IgD-negative memory B cell (primary cell): Measurements from ENCODE around the gene DUS3L. TPM values are rescaled to one million over a fixed set of nuclear protein-coding genes. Genes with fewer than 3 reads are reported as not detected.
A peak's percentile ranks its signal among the peaks of the same experiment; 100 is the strongest.
"Not testable (repeated sequence)": the region's sequence is repeated elsewhere in the genome, so short reads cannot be mapped to it uniquely, and the experiment has no call there.

Experiments
- H3K27ac Mint-ChIP-seq, 3 donors: one replicate each; pipeline ENCODE4 v1.8.0; 2020 to 2022; ENCODE audit warnings: mild to moderate bottlenecking in 3 of 3, mixed read lengths in 3 of 3, moderate library complexity in 1 of 3
- H3K27me3 Mint-ChIP-seq: one replicate; pipeline ENCODE4 v1.8.0; 2021; ENCODE audit warnings: mixed read lengths
- H3K36me3 Mint-ChIP-seq: one replicate; pipeline ENCODE4 v1.8.0; 2020; ENCODE audit warnings: mild to moderate bottlenecking, mixed read lengths
- H3K4me1 Mint-ChIP-seq, 3 donors: one replicate each; pipeline ENCODE4 v1.8.0; 2020 to 2022; ENCODE audit warnings: mixed read lengths in 3 of 3, mild to moderate bottlenecking in 1 of 3
- H3K4me3 Mint-ChIP-seq, 4 donors: one replicate each; pipeline ENCODE4 v1.8.0; 2020 to 2022; ENCODE audit warnings: mild to moderate bottlenecking in 4 of 4, mixed read lengths in 4 of 4, moderate library complexity in 3 of 4
- H3K9me3 Mint-ChIP-seq, 3 donors: one replicate each; pipeline ENCODE4 v1.8.0; 2020 to 2021; ENCODE audit warnings: mixed read lengths in 3 of 3, mild to moderate bottlenecking in 1 of 3
- polyA plus RNA-seq: library from polyadenylated mRNA; unstranded; fragments of 300-500 nt; fragmentation: Illumina TruSeq; gene quantifications from one replicate; pipeline ENCODE4 v1.2.3, GENCODE V29; 2021

DUS3L gene
- polyA plus RNA-seq, 1 donor from 2014 or later: 35.2 TPM

- H3K4me3 Mint-ChIP-seq: no peak overlapping the region
- peaks cover 0 to 4% (median 3%) of the 10 kb centered on the region in 3 donors for H3K9me3 Mint-ChIP-seq
- peak overlapping the region in 1 of 3 donors; percentile 61 for H3K27ac Mint-ChIP-seq
- H3K4me1 Mint-ChIP-seq: peaks cover 5 to 11% (median 11%) of the 10 kb centered on the region in 3 donors
- peaks cover 3% of the 10 kb centered on the region for H3K27me3 Mint-ChIP-seq
- H3K36me3 Mint-ChIP-seq: peaks cover 9% of the 10 kb centered on the region
Measured at GRCh38 chr19:5793188-5793587, 2.2 kb upstream of the DUS3L start.

GRCh38 chr19:5792224-5792623 lies 1.3 kb upstream of the DUS3L start:
- Mint-ChIP-seq H3K27me3 (peaks cover 3% of the 10 kb centered on the region), H3K4me1 (peaks cover 5 to 11% (median 11%) of the 10 kb centered on the region in 3 donors), H3K9me3 (peaks cover 0 to 4% (median 3%) of the 10 kb centered on the region in 3 donors), H3K4me3 (no peak overlapping the region), H3K36me3 (peaks cover 9% of the 10 kb centered on the region), H3K27ac (peak overlapping the region in 1 of 3 donors; percentile 14)

GRCh38 chr19:5789886-5790558 lies 941 bp downstream of the DUS3L start:
- peak overlapping the region; percentile 92 to 100 (median 99) for H3K27ac Mint-ChIP-seq
- H3K4me1 Mint-ChIP-seq: peaks cover 5 to 11% (median 11%) of the 10 kb centered on the region in 3 donors
- peak overlapping the region; percentile 89 to 100 (median 100) for H3K4me3 Mint-ChIP-seq
- H3K27me3 Mint-ChIP-seq: peaks cover 3% of the 10 kb centered on the region
- peaks cover 0 to 4% (median 3%) of the 10 kb centered on the region in 3 donors for H3K9me3 Mint-ChIP-seq
- H3K36me3 Mint-ChIP-seq: peaks cover 16% of the 10 kb centered on the region

GRCh38 chr19:5789351-5789761 lies 1.6 kb downstream of the DUS3L start:
- H3K4me1 Mint-ChIP-seq: peaks cover 5 to 11% (median 11%) of the 10 kb centered on the region in 3 donors
- H3K27ac Mint-ChIP-seq: peak overlapping the region in 1 of 3 donors; percentile 92
- H3K27me3 Mint-ChIP-seq: peaks cover 3% of the 10 kb centered on the region
- H3K9me3 Mint-ChIP-seq: peaks cover 0 to 4% (median 3%) of the 10 kb centered on the region in 3 donors
- H3K36me3 Mint-ChIP-seq: peaks cover 16% of the 10 kb centered on the region
- H3K4me3 Mint-ChIP-seq: peak overlapping the region in 2 of 4 donors; percentile 22 to 45

GRCh38 chr19:5788422-5788821 lies 2.5 kb downstream of the DUS3L start:
- H3K4me3 Mint-ChIP-seq: peak overlapping the region in 1 of 4 donors; percentile 57
- H3K36me3 Mint-ChIP-seq: peaks cover 16% of the 10 kb centered on the region
- peaks cover 1% of the 10 kb centered on the region for H3K27me3 Mint-ChIP-seq
- H3K27ac Mint-ChIP-seq: peak overlapping the region in 2 of 3 donors; percentile 35 to 71
- peaks cover 0 to 4% (median 3%) of the 10 kb centered on the region in 3 donors for H3K9me3 Mint-ChIP-seq
- H3K4me1 Mint-ChIP-seq: peaks cover 5 to 11% (median 11%) of the 10 kb centered on the region in 3 donors

GRCh38 chr19:5787409-5788182 lies 3.4 kb downstream of the DUS3L start:
- H3K27ac Mint-ChIP-seq: no peak overlapping the region
- peaks cover 16% of the 10 kb centered on the region for H3K36me3 Mint-ChIP-seq
- peaks cover 5 to 11% (median 11%) of the 10 kb centered on the region in 3 donors for H3K4me1 Mint-ChIP-seq
- no peak overlapping the region for H3K4me3 Mint-ChIP-seq
- H3K27me3 Mint-ChIP-seq: peaks cover 1% of the 10 kb centered on the region
- H3K9me3 Mint-ChIP-seq: peaks cover 0 to 4% (median 3%) of the 10 kb centered on the region in 3 donors

- Mint-ChIP-seq H3K4me1 (peaks cover 5 to 11% (median 11%) of the 10 kb centered on the region in 3 donors), H3K36me3 (peaks cover 16% of the 10 kb centered on the region), H3K9me3 (peaks cover 0 to 4% (median 3%) of the 10 kb centered on the region in 3 donors), H3K27ac (peak overlapping the region in 1 of 3 donors; percentile 34), H3K4me3 (peak overlapping the region in 1 of 4 donors; percentile 12), H3K27me3 (peaks cover 1% of the 10 kb centered on the region)
Measured at GRCh38 chr19:5786593-5787408, 4.2 kb downstream of the DUS3L start.

- peaks cover 11% of the 10 kb centered on the region for H3K36me3 Mint-ChIP-seq
- H3K4me3 Mint-ChIP-seq: no peak overlapping the region
- H3K27ac Mint-ChIP-seq: peak overlapping the region in 1 of 3 donors; percentile 34
- peaks cover 3 to 7% (median 6%) of the 10 kb centered on the region in 3 donors for H3K4me1 Mint-ChIP-seq
- H3K9me3 Mint-ChIP-seq: peaks cover 0 to 2% (median 0%) of the 10 kb centered on the region in 3 donors
- no peaks in the 10 kb centered on the region for H3K27me3 Mint-ChIP-seq
Measured at GRCh38 chr19:5785423-5785822, 5.5 kb downstream of the DUS3L start.

- Mint-ChIP-seq H3K9me3 (no peaks in the 10 kb centered on the region), H3K4me1 (peaks cover 0 to 2% (median 2%) of the 10 kb centered on the region in 3 donors), H3K27ac (peak within 1 kb of the TSS in 1 of 3 donors; percentile 34), H3K27me3 (no peaks in the 10 kb centered on the region), H3K36me3 (peaks cover 10% of the 10 kb centered on the region), H3K4me3 (no peak within 1 kb of the TSS)
Measured at GRCh38 chr19:5784581-5785147, 6.3 kb downstream of the DUS3L start, which contains the start of gene PRR22. Gene PRR22 (minus strand): TSS chr19:5784746. CDS start chr19:5784660, 86 bp downstream.

- no peak overlapping the region for H3K4me3 Mint-ChIP-seq
- H3K9me3 Mint-ChIP-seq: no peaks in the 10 kb centered on the region
- no peaks in the 10 kb centered on the region for H3K27me3 Mint-ChIP-seq
- no peak overlapping the region for H3K27ac Mint-ChIP-seq
- no peaks in the 10 kb centered on the region for H3K4me1 Mint-ChIP-seq
- peaks cover 7% of the 10 kb centered on the region for H3K36me3 Mint-ChIP-seq
Measured at GRCh38 chr19:5782945-5783919, 7.7 kb downstream of the DUS3L start.

- H3K4me1 Mint-ChIP-seq: no peaks in the 10 kb centered on the region
- no peaks in the 10 kb centered on the region for H3K9me3 Mint-ChIP-seq
- peaks cover 7% of the 10 kb centered on the region for H3K36me3 Mint-ChIP-seq
- no peak overlapping the region for H3K27ac Mint-ChIP-seq
- no peak overlapping the region for H3K4me3 Mint-ChIP-seq
- no peaks in the 10 kb centered on the region for H3K27me3 Mint-ChIP-seq
Measured at GRCh38 chr19:5782322-5782721, 8.6 kb downstream of the DUS3L start.

GRCh38 chr19:5780916-5781315 lies 10.0 kb downstream of the DUS3L start:
- not testable (repeated sequence) for H3K4me3 Mint-ChIP-seq, H3K4me1 Mint-ChIP-seq, H3K27ac Mint-ChIP-seq, H3K36me3 Mint-ChIP-seq, H3K27me3 Mint-ChIP-seq, H3K9me3 Mint-ChIP-seq

GRCh38 chr19:5778402-5778801 lies 12.6 kb downstream of the DUS3L start:
- no peaks in the 10 kb centered on the region for H3K4me1 Mint-ChIP-seq
- no peaks in the 10 kb centered on the region for H3K36me3 Mint-ChIP-seq
- no peak overlapping the region for H3K27ac Mint-ChIP-seq
- H3K4me3 Mint-ChIP-seq: no peak overlapping the region
- H3K27me3 Mint-ChIP-seq: peaks cover 1% of the 10 kb centered on the region
- H3K9me3 Mint-ChIP-seq: no peaks in the 10 kb centered on the region
